Measurements from ENCODE around the gene TMEM91.

Gene TMEM91

DNA sequence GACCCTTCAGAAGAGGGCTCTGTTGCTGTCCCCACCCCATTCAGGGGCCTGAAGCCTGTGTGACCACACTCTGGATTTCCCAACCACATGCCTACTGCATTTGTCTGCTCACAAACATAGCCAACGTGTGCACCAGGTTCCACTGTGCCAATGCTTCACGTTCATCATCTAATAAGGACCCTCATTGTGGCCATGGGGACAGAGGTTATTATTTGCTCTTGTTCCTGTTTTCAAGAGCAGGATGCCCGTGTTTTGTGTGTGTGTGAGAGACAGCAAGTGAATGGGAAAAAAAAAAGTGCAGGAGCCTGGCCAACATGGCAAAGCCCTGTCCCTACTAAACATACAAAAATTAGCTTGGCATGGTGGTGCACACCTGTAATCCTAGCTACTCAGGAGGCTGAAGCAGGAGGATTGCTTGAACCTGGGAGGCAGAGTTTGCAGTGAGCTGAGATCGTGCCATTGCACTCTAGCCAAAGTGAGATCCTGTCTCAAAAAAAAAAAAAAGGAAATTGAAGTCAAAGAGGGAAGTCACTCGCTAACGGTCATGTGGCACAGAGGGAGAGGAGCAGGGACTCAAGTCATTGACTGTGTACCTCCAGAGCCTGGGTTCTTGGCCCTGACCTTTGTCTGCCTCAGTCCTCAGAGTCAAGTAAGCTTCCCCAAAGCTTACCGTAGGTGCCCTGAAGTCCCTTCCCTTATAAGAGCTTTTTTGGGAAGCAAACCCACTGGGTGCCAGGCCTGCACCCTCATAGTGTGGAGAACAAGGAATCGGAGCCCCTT is 44.0 kb downstream of the TMEM91 start:
- TF ChIP-seq, protein P1, sequence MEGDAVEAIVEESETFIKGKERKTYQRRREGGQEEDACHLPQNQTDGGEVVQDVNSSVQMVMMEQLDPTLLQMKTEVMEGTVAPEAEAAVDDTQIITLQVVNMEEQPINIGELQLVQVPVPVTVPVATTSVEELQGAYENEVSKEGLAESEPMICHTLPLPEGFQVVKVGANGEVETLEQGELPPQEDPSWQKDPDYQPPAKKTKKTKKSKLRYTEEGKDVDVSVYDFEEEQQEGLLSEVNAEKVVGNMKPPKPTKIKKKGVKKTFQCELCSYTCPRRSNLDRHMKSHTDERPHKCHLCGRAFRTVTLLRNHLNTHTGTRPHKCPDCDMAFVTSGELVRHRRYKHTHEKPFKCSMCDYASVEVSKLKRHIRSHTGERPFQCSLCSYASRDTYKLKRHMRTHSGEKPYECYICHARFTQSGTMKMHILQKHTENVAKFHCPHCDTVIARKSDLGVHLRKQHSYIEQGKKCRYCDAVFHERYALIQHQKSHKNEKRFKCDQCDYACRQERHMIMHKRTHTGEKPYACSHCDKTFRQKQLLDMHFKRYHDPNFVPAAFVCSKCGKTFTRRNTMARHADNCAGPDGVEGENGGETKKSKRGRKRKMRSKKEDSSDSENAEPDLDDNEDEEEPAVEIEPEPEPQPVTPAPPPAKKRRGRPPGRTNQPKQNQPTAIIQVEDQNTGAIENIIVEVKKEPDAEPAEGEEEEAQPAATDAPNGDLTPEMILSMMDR (conservative IDR thresholded peaks at IDR 0.05; ENCODE audit: low read depth, low read length): no peak
- no peak overlapping the region for H3K4me3 ChIP-seq (ENCODE audit: low read length)
- DNase-seq (ENCODE audit: low read depth): no peak

DNA sequence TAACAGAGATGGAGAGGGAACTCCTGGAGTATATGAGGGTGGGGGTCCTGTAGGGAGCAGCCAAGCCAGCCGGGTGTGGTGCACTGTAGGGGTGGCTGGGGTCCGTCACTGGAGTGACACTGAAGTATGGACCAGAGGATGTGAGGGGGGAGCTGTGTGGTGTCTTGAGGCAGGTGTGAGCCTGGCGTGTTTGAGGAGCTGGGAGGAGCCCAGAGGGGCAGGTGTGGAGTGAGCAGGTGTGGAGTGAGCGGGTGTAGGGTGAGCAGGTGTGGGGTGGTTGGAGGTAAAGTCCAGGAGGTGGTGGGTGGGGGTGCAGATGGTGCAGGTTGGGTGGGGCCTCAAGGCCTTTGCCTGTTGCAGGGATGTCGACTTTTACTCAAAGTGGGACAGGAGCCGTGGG is 45.0 kb downstream of the TMEM91 start:
- TF ChIP-seq, protein P1 (conservative IDR thresholded peaks at IDR 0.05; ENCODE audit: low read depth, low read length): no peak
- no peak overlapping the region for H3K4me3 ChIP-seq (ENCODE audit: low read length)
- DNase-seq (ENCODE audit: low read depth): no peak

DNA sequence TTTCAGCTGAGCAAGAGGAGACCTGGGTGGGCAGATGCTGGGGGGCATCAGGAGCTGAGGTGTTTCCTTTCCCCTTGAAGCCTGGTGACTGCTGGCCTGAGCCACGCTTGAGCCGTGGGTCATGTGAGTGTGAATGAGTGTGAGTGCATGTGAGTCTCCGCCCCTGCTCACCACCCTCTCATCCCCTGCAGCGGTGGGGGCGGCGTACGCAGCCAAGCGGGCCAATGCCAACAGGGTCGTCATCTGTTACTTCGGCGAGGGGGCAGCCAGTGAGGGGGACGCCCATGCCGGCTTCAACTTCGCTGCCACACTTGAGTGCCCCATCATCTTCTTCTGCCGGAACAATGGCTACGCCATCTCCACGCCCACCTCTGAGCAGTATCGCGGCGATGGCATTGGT is 45.6 kb downstream of the TMEM91 start:
- DNase-seq (ENCODE audit: low read depth): no peak
- TF ChIP-seq, protein P1 (conservative IDR thresholded peaks at IDR 0.05; ENCODE audit: low read depth, low read length): no peak
- no peak overlapping the region for H3K4me3 ChIP-seq (ENCODE audit: low read length)

DNA sequence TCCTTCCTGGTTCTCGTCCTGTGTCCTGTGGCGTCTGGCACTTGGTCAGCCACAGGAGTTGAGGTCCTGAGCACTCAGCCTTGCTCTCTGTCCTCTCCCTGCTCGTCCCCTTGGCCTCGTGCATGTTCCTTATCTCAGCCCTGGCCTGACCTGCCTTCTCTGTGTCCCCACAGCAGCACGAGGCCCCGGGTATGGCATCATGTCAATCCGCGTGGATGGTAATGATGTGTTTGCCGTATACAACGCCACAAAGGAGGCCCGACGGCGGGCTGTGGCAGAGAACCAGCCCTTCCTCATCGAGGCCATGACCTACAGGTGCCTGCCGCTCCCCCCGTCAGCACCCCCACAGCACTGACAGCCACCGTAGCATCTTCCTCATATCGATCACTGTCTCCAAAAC is 46.1 kb downstream of the TMEM91 start:
- TF ChIP-seq, protein P1 (conservative IDR thresholded peaks at IDR 0.05; ENCODE audit: low read depth, low read length): no peak
- no peak overlapping the region for H3K4me3 ChIP-seq (ENCODE audit: low read length)
- no peak for DNase-seq (ENCODE audit: low read depth)

DNA sequence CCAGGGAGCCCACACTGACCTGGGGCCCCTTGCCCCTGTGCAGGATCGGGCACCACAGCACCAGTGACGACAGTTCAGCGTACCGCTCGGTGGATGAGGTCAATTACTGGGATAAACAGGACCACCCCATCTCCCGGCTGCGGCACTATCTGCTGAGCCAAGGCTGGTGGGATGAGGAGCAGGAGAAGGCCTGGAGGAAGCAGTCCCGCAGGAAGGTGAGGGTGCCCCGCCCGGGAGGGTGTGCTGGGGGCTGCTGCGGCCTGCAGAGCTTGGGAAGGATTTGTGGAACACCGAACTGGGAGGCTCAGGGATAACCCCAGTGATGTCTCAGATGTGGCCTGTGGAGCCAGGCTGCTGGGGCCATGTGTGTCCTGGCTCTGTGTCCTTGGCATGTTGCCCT is 46.6 kb downstream of the TMEM91 start:
- TF ChIP-seq, protein P1 (conservative IDR thresholded peaks at IDR 0.05; ENCODE audit: low read depth, low read length): no peak
- no peak overlapping the region for H3K4me3 ChIP-seq (ENCODE audit: low read length)
- no peak for DNase-seq (ENCODE audit: low read depth)

DNA sequence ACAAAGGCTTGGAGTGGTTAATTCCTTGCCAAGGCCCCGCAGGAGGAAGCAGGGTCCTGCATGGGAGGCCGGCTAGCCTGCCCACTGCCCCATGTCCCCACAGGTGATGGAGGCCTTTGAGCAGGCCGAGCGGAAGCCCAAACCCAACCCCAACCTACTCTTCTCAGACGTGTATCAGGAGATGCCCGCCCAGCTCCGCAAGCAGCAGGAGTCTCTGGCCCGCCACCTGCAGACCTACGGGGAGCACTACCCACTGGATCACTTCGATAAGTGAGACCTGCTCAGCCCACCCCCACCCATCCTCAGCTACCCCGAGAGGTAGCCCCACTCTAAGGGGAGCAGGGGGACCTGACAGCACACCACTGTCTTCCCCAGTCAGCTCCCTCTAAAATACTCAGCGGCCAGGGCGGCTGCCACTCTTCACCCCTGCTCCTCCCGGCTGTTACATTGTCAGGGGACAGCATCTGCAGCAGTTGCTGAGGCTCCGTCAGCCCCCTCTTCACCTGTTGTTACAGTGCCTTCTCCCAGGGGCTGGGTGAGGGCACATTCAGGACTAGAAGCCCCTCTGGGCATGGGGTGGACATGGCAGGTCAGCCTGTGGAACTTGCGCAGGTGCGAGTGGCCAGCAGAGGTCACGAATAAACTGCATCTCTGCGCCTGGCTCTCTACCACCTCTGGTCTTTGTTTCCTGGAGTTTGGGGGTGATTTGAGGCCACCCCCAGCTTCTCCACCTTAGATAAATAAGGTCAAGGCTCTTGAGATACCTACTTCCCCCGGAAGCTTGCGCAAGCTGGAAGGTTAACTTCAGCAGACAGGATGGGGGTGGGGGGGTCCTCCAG is 48.2 kb downstream of the TMEM91 start:
- TF ChIP-seq, protein P1 (conservative IDR thresholded peaks at IDR 0.05; ENCODE audit: low read depth, low read length): no peak
- no peak overlapping the region for H3K4me3 ChIP-seq (ENCODE audit: low read length)
- DNase-seq (ENCODE audit: low read depth): no peak
